ENCODE measurements around the gene OXNAD1.
"Not testable (repeated sequence)": the region's sequence is repeated elsewhere in the genome, so short reads cannot be mapped to it uniquely, and the experiment has no call there.

Gene OXNAD1

DNA sequence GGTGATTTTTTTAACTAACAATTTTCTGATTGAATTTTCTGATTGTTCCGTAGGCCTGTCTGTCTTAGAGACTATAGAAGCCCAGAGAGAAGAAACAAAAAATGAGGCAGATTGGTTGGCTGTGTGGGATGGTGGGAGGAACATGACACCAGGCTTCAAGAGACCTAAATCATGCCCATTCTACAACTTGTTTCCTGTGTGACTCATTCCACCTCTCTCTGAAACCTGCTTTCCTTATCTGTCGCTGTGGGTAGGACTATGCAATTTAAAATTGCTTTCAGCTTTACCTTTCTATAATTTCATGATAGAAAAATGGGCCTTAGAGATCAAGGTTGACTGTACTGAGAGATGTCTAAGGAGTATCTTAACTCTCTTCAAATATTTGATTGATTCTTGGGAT is 44.5 kb downstream of the OXNAD1 start:
- TF ChIP-seq, protein P1, sequence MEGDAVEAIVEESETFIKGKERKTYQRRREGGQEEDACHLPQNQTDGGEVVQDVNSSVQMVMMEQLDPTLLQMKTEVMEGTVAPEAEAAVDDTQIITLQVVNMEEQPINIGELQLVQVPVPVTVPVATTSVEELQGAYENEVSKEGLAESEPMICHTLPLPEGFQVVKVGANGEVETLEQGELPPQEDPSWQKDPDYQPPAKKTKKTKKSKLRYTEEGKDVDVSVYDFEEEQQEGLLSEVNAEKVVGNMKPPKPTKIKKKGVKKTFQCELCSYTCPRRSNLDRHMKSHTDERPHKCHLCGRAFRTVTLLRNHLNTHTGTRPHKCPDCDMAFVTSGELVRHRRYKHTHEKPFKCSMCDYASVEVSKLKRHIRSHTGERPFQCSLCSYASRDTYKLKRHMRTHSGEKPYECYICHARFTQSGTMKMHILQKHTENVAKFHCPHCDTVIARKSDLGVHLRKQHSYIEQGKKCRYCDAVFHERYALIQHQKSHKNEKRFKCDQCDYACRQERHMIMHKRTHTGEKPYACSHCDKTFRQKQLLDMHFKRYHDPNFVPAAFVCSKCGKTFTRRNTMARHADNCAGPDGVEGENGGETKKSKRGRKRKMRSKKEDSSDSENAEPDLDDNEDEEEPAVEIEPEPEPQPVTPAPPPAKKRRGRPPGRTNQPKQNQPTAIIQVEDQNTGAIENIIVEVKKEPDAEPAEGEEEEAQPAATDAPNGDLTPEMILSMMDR (IDR thresholded peaks at IDR 0.05; ENCODE audit: borderline replicate concordance, control extremely low read depth, extremely low read depth, insufficient read depth, missing control alignments): no peak
- in situ Hi-C loops (cut with MboI; ENCODE audit: low sequenced_read_pairs, unreplicated experiment): no loop called here
- peak; percentile 29 for DNase-seq (ENCODE audit: low spot score)

DNA sequence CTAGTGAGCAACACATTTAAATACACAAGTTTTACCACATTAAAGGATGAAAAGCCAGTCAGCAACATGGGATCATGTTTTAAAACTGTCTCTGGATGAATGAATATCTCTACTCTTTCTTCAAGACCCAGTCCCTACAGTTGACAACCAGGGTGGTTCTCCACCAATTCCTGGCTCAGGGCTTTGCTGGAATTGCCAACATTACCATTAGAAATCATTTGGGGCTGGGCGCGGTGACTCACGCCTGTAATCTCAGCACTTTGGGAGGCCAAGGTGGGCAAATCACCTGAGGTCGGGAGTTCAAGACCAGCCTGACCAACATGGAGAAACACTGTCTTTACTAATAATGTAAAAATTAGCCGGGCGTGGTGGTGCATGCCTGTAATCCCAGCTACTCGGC is 45.5 kb downstream of the OXNAD1 start:
- DNase-seq (ENCODE audit: low spot score); in situ Hi-C loops (cut with MboI; ENCODE audit: low sequenced_read_pairs, unreplicated experiment): not testable (repeated sequence)

DNA sequence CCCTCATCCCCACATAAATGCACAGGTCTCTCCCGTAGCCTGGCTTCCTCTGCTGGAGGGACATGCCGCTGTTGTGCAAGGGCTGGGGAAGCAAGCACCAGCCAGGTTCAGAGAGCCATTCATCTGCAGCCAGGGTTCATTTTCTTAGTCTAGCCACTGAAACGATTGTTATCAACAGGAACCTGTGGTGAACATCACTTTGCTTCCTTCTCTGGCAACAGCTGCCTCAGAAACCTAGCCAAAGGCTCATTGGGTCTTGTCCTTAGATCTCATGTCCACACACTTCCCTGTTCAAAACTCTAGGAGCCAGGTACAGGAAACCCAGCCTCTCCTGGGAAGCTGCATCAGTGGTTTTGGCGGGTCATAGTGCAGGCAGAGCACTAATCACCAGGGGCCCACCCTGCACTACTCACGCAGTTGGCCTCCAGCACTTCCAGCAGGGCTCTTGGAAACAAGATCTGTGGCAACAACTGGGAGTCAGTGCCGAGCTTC is 47.0 kb downstream of the OXNAD1 start:
- in situ Hi-C loops (cut with MboI; ENCODE audit: low sequenced_read_pairs, unreplicated experiment): no loop called here
- no peak for DNase-seq (ENCODE audit: low spot score)
- TF ChIP-seq, protein P1 (IDR thresholded peaks at IDR 0.05; ENCODE audit: borderline replicate concordance, control extremely low read depth, extremely low read depth, insufficient read depth, missing control alignments): no peak

DNA sequence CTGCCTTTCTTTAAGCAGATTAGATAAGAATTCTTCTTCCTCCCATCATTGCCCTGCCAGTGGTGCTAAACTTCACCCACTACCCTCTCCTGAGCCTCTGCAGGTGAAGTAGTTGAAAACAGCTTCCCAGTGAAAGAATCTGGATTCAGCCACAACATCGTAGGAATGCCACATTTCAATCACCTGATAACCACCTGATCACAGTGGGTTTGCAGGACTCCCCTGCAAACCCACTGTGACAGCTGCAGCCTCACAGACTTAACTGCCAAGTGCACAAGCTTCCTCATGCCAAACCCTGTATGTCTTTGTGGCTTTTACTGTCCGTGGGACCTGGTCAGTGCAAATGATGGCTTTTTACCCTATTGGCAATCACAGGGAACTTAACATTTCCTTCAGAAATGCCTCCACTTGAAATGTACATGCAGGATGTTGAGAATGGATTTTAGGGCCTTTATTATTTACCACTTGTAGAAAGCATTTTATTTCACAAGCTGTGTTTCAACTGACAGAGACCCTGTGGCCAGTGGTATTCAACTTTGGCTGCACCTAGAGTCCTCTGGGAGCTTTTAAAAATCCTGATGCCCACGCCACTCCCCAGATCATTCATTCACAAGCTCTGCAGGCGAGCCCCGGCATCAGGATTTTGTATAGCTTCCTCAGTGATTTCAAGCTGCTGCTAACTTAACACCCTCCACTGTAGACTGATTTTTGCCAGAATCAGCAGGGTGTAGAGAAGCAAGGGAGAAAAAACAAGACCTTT is 49.1 kb downstream of the OXNAD1 start:
- DNase-seq (ENCODE audit: low spot score): no peak
- TF ChIP-seq, protein P1 (IDR thresholded peaks at IDR 0.05; ENCODE audit: borderline replicate concordance, control extremely low read depth, extremely low read depth, insufficient read depth, missing control alignments): no peak
- in situ Hi-C loops (cut with MboI; ENCODE audit: low sequenced_read_pairs, unreplicated experiment): no loop called here

DNA sequence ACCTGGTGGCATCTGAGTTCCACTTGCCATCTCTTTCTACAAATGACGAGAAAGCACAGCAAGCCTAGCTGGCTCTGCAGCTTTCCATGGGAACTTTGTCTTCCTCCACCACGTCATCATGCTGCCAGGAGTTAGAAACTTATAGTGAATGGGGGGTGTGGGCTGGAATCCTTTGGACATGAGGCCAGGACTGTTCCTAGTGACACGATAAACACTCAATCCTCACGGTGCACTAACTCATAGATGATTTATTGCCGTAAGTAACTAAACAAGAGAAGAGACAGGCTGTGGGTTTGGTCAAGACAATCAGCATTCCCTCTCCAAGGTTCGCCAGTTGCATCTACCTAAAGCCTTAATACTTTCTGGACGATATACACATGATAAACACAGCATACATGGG is 50.6 kb downstream of the OXNAD1 start:
- TF ChIP-seq, protein P1 (IDR thresholded peaks at IDR 0.05; ENCODE audit: borderline replicate concordance, control extremely low read depth, extremely low read depth, insufficient read depth, missing control alignments): no peak
- DNase-seq (ENCODE audit: low spot score): no peak
- in situ Hi-C loops (cut with MboI; ENCODE audit: low sequenced_read_pairs, unreplicated experiment): no loop called here

DNA sequence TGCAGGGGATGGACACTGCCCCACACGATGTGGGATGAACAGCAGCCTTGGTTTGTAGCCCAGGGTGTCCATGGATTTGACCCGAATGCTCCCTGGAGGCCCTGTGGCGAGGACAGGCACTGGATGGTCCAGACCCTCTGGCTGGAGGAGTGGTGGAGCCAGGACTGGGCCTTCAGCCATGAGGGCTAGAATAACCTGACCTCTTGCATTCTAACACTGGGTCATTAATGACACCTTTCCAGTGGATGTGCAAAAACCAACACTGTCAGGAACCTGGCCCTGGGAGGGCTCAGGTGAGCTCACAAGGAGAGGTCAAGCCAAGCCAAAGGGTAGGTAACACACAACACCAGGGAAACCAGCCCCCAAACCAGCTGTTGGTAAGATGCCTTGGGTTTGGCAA is 51.4 kb downstream of the OXNAD1 start:
- TF ChIP-seq, protein P1 (IDR thresholded peaks at IDR 0.05; ENCODE audit: borderline replicate concordance, control extremely low read depth, extremely low read depth, insufficient read depth, missing control alignments): no peak
- no peak for DNase-seq (ENCODE audit: low spot score)
- in situ Hi-C loops (cut with MboI; ENCODE audit: low sequenced_read_pairs, unreplicated experiment): no loop called here

DNA sequence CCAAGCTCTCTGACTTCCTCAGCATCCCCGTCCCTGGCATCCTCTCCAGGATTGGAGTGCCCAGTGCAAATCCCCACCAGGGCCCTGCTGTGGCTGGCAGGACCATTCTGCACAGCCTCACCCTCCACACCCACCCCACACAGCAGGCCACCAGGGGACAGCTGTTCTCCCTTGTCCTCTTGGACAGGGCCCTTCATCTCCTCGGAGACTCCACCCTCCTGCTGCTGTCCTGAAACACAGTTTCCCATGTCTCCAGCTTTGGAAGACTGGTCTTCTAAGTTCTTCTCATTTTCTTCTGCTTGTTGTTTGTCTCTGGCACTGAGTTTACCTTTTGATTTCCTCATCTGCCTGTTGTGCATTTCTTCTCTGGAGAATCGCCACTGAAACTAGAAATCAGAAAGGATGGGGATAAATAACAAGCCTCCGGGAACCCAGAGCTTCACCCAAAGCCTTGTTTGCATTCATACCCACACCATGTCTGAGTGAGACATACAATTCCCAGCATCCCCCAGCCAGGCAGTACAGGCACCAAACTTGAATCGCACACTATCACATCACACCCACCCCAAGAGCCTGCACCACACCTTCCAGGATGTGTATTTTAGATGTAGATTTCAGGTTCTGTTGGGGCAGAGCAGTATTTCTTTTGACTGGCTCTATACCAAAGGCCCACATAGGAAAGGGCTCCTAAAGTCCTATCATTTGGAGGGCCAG is 52.0 kb downstream of the OXNAD1 start:
- in situ Hi-C loops (cut with MboI; ENCODE audit: low sequenced_read_pairs, unreplicated experiment): no loop called here
- TF ChIP-seq, protein P1 (IDR thresholded peaks at IDR 0.05; ENCODE audit: borderline replicate concordance, control extremely low read depth, extremely low read depth, insufficient read depth, missing control alignments): no peak
- DNase-seq (ENCODE audit: low spot score): no peak

Measured in GM13976 (cell line).